Uterus (tissue), 2 donors: Measurements from ENCODE around the gene NECTIN4.
"Not testable (repeated sequence)": the region's sequence is repeated elsewhere in the genome, so short reads cannot be mapped to it uniquely, and the experiment has no call there.

Source experiments
- POLR2A ChIP-seq, 2 donors: fragments of 450-650 bp; IDR thresholded peaks; one replicate each; pipeline ENCODE4 v1.6.1; 2016; ENCODE audit warnings: antibody characterized with exemption in 2 of 2, mild to moderate bottlenecking in 1 of 2, moderate library complexity in 1 of 2
- TF ChIP-seq, protein P1 (sequence below), 4 experiments: fragments of 200-600 bp in 2 of 4; fragments of 450-650 bp in 2 of 4; sonication (generic) in 2 of 4; IDR thresholded peaks; one replicate each; pipeline ENCODE4 v1.5.1; 2016 to 2019; ENCODE audit warnings: antibody characterized with exemption in 4 of 4, mild to moderate bottlenecking in 2 of 4, moderate library complexity in 1 of 4

DNA sequence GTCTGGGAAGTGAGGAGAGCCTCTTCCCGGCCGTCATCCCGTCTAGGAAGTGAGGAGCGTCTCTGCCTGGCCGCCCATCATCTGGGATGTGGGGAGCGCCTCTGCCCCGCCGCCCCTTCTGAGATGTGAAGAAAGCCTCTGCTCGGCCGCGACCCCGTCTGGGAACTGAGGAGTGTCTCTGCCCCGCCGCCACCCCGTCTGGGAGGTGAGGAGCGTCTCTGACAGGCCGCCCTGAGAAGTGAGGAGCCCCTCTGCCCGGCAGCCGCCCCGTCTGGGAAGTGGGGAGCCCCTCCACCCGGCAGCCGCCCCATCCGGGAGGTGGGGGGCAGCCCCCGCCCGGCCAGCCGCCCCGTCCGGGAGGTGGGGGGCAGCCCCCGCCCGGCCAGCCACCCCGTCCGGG lies 59.9 kb downstream of the NECTIN4 start:
- TF ChIP-seq, protein P1, sequence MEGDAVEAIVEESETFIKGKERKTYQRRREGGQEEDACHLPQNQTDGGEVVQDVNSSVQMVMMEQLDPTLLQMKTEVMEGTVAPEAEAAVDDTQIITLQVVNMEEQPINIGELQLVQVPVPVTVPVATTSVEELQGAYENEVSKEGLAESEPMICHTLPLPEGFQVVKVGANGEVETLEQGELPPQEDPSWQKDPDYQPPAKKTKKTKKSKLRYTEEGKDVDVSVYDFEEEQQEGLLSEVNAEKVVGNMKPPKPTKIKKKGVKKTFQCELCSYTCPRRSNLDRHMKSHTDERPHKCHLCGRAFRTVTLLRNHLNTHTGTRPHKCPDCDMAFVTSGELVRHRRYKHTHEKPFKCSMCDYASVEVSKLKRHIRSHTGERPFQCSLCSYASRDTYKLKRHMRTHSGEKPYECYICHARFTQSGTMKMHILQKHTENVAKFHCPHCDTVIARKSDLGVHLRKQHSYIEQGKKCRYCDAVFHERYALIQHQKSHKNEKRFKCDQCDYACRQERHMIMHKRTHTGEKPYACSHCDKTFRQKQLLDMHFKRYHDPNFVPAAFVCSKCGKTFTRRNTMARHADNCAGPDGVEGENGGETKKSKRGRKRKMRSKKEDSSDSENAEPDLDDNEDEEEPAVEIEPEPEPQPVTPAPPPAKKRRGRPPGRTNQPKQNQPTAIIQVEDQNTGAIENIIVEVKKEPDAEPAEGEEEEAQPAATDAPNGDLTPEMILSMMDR (IDR thresholded peaks at IDR 0.05): not testable (repeated sequence)
- TF ChIP-seq POLR2A (IDR thresholded peaks at IDR 0.05): not testable (repeated sequence)
